ENCODE results near the gene NATD1.

GRCh38 chr17:21199311-21199710 lies 53.9 kb downstream of the NATD1 start:
- TF ChIP-seq CTCF (IDR thresholded peaks at IDR 0.05) = no peak
- TF ChIP-seq POLR2A (IDR thresholded peaks at IDR 0.05) = no peak
